SK-N-SH treated with all-trans-retinoic acid at 6 μM for 48 hours (cell line): ENCODE data around the gene SIK3.

Experiments used
- ATAC-seq: fragments of 200-7000 bp; cut with Tn5 transposase; 3 replicates; pipeline ENCODE4 v1.9.1; 2020; ENCODE audit warnings: mild to moderate bottlenecking, moderate library complexity
- ARNTL ChIP-seq: fragments of 450-650 bp; formaldehyde crosslinking; IDR thresholded peaks from 2 replicates; pipeline ENCODE4 v1.5.0; 2020; ENCODE audit warnings: low read depth, mild to moderate bottlenecking, moderate library complexity, borderline replicate concordance
- BACH2 ChIP-seq: fragments of 250-450 bp; sonication (Bioruptor Pico); IDR thresholded peaks from 2 replicates; pipeline ENCODE4 v1.9.0; 2021; ENCODE audit warnings: mild to moderate bottlenecking, borderline replicate concordance
- CSDC2 ChIP-seq: fragments of 250-450 bp; sonication (Bioruptor Pico); IDR thresholded peaks from 2 replicates; pipeline ENCODE4 v1.5.0; 2020; ENCODE audit warnings: mild to moderate bottlenecking, moderate library complexity
- CSRNP3 ChIP-seq: fragments of 250-450 bp; sonication (Bioruptor Pico); IDR thresholded peaks from 2 replicates; pipeline ENCODE4 v1.5.1; 2021; ENCODE audit warnings: mild to moderate bottlenecking, moderate library complexity
- ESRRG ChIP-seq: fragments of 250-450 bp; sonication (Bioruptor Pico); IDR thresholded peaks from 2 replicates; pipeline ENCODE4 v1.6.1; 2021; ENCODE audit warnings: mild to moderate bottlenecking
- GLIS3 ChIP-seq: fragments of 250-450 bp; sonication (Bioruptor Pico); IDR thresholded peaks from 2 replicates; pipeline ENCODE4 v1.5.0; 2020; ENCODE audit warnings: mild to moderate bottlenecking, moderate library complexity
- OSR1 ChIP-seq: fragments of 250-450 bp; sonication (Bioruptor Pico); IDR thresholded peaks from 2 replicates; pipeline ENCODE4 v1.8.0; 2022; ENCODE audit warnings: moderate library complexity, mild to moderate bottlenecking, inconsistent platforms
- PATZ1 ChIP-seq: fragments of 250-450 bp; sonication (Bioruptor Pico); IDR thresholded peaks from 2 replicates; pipeline ENCODE4 v1.8.0; 2020; ENCODE audit warnings: mild to moderate bottlenecking, moderate library complexity, borderline replicate concordance
- POU6F1 ChIP-seq: fragments of 250-450 bp; sonication (Bioruptor Pico); IDR thresholded peaks from 2 replicates; pipeline ENCODE4 v1.8.0; 2021; ENCODE audit warnings: low read depth, mild to moderate bottlenecking, moderate library complexity, borderline replicate concordance
- RARB ChIP-seq: fragments of 250-450 bp; sonication (Bioruptor Pico); IDR thresholded peaks from 2 replicates; pipeline ENCODE4 v1.8.0; 2021; ENCODE audit warnings: mild to moderate bottlenecking, moderate library complexity
- SNAI2 ChIP-seq: fragments of 250-450 bp; sonication (Bioruptor Pico); IDR thresholded peaks from 2 replicates; pipeline ENCODE4 v1.5.0; 2020; ENCODE audit warnings: mild to moderate bottlenecking, moderate library complexity
- TCF4 ChIP-seq: fragments of 250-450 bp; sonication (Bioruptor Pico); IDR thresholded peaks from 2 replicates; pipeline ENCODE4 v1.8.0; 2021; ENCODE audit warnings: mild to moderate bottlenecking, moderate library complexity, borderline replicate concordance
- TOX ChIP-seq: fragments of 250-450 bp; sonication (Bioruptor Pico); IDR thresholded peaks from 2 replicates; pipeline ENCODE4 v1.8.0; 2021; ENCODE audit warnings: mild to moderate bottlenecking, moderate library complexity, borderline replicate concordance
- ZC3H10 ChIP-seq: fragments of 250-450 bp; sonication (Bioruptor Pico); IDR thresholded peaks from 2 replicates; pipeline ENCODE4 v1.5.1; 2021; ENCODE audit warnings: mild to moderate bottlenecking, moderate library complexity
- ZFP30 ChIP-seq: fragments of 450-650 bp; formaldehyde crosslinking; IDR thresholded peaks from 2 replicates; pipeline ENCODE4 v1.5.0; 2022; ENCODE audit warnings: mild to moderate bottlenecking, moderate library complexity
- ZNF565 ChIP-seq: fragments of 450-650 bp; formaldehyde crosslinking; conservative IDR thresholded peaks from 2 replicates; pipeline ENCODE4 v1.5.0; 2020; ENCODE audit warnings: low read depth, mild to moderate bottlenecking, moderate library complexity
- ZNF70 ChIP-seq: fragments of 450-650 bp; formaldehyde crosslinking; IDR thresholded peaks from 2 replicates; pipeline ENCODE4 v1.5.0; 2020; ENCODE audit warnings: mild to moderate bottlenecking, moderate library complexity
- ZNF8 ChIP-seq: fragments of 450-650 bp; formaldehyde crosslinking; IDR thresholded peaks from 2 replicates; pipeline ENCODE4 v1.5.0; 2020; ENCODE audit warnings: mild to moderate bottlenecking, moderate library complexity
- TF ChIP-seq, protein P1 (sequence below): fragments of 250-450 bp; sonication (Bioruptor Pico); IDR thresholded peaks from 2 replicates; pipeline ENCODE4 v1.5.0; 2020; ENCODE audit warnings: mild to moderate bottlenecking, moderate library complexity
- TF ChIP-seq, protein P2 (sequence below): fragments of 250-450 bp; sonication (Bioruptor Pico); IDR thresholded peaks from 2 replicates; pipeline ENCODE4 v1.5.1; 2020; ENCODE audit warnings: low read depth, mild to moderate bottlenecking, moderate library complexity

SIK3 gene

DNA sequence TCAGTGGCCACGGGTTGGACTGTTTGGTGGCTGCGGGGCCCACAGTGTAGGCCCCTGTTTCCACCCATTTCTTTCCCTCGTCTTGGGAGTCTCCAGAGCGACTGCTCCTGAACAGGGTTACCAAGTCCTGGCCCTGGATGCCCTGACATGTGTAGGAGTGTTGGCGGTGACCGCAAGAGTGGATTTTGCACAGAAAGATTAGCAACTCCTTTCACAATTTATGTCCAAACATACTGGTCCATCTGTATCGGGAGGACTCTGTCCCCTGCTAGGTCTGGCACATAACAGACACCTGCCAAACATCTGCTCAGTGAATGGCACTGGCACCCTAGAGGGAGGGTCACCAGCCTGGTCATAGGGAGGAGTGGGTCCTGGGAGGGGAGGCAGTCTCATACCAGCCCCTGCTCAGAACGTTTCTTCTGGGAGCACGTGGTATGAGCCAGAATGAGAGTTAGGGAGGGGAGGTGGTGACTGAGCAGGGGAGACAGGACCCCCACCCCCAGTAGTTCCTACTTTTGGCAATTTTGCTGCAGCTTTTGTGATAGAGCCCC is 257.4 kb downstream of the SIK3 start:
- ATAC-seq: no peak

DNA sequence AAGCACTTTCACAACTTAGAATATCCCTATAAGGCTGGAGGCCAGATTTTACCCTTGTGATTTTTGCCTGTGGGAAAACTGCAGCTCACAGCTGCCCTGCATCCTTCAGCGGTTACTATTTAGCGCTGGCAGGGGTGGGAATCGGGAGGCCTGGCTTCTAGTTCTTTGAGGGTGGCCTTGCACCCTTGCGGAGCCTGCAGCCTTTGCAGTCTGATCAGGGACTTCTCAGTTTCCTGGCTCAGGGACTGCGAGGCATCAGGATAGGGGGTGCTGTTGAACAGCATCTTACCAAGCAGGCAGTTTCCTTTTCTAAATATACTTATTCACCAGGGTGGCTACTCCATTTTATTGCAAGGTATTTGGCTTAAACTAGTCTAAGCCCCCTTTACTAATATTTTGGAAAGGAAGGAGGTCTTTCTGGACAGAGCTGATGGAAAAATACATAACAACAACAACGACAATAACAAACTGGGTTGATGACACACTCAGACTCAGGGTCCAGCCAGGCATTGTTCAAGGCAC is 257.9 kb downstream of the SIK3 start:
- ATAC-seq: no peak
- TF ChIP-seq ARNTL (CRISPR knock-in tag) (no peak), ZNF8 (CRISPR knock-in tag) (no peak), ZC3H10 (CRISPR knock-in tag) (no peak), GLIS3 (CRISPR knock-in tag) (no peak), PATZ1 (CRISPR knock-in tag) (no peak), CSRNP3 (CRISPR knock-in tag) (no peak), BACH2 (CRISPR knock-in tag) (no peak), ZNF70 (no peak), SNAI2 (no peak), TOX (CRISPR knock-in tag) (no peak), TCF4 (no peak), OSR1 (no peak), RARB (CRISPR knock-in tag) (no peak), POU6F1 (CRISPR knock-in tag) (no peak), CSDC2 (CRISPR knock-in tag) (no peak), ZFP30 (CRISPR knock-in tag) (no peak), ZNF565 (CRISPR knock-in tag) (no peak)
- TF ChIP-seq, protein P1, sequence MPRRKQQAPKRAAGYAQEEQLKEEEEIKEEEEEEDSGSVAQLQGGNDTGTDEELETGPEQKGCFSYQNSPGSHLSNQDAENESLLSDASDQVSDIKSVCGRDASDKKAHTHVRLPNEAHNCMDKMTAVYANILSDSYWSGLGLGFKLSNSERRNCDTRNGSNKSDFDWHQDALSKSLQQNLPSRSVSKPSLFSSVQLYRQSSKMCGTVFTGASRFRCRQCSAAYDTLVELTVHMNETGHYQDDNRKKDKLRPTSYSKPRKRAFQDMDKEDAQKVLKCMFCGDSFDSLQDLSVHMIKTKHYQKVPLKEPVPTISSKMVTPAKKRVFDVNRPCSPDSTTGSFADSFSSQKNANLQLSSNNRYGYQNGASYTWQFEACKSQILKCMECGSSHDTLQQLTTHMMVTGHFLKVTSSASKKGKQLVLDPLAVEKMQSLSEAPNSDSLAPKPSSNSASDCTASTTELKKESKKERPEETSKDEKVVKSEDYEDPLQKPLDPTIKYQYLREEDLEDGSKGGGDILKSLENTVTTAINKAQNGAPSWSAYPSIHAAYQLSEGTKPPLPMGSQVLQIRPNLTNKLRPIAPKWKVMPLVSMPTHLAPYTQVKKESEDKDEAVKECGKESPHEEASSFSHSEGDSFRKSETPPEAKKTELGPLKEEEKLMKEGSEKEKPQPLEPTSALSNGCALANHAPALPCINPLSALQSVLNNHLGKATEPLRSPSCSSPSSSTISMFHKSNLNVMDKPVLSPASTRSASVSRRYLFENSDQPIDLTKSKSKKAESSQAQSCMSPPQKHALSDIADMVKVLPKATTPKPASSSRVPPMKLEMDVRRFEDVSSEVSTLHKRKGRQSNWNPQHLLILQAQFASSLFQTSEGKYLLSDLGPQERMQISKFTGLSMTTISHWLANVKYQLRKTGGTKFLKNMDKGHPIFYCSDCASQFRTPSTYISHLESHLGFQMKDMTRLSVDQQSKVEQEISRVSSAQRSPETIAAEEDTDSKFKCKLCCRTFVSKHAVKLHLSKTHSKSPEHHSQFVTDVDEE (CRISPR knock-in tag): no peak
- TF ChIP-seq, protein P2, sequence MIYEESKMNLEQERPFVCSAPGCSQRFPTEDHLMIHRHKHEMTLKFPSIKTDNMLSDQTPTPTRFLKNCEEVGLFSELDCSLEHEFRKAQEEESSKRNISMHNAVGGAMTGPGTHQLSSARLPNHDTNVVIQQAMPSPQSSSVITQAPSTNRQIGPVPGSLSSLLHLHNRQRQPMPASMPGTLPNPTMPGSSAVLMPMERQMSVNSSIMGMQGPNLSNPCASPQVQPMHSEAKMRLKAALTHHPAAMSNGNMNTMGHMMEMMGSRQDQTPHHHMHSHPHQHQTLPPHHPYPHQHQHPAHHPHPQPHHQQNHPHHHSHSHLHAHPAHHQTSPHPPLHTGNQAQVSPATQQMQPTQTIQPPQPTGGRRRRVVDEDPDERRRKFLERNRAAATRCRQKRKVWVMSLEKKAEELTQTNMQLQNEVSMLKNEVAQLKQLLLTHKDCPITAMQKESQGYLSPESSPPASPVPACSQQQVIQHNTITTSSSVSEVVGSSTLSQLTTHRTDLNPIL (CRISPR knock-in tag): no peak

More for the DNA sequence above, 257.4 kb downstream of the SIK3 start:
- TF ChIP-seq GLIS3 (CRISPR knock-in tag): no peak
- TF ChIP-seq ZC3H10 (CRISPR knock-in tag): no peak
- TF ChIP-seq POU6F1 (CRISPR knock-in tag): no peak
- no peak for TF ChIP-seq ESRRG (CRISPR knock-in tag)
- no peak for TF ChIP-seq ARNTL (CRISPR knock-in tag)
